OCI-LY1 (cell line): ENCODE results near the gene AGPAT3.

Experiments used
- H2AFZ ChIP-seq: fragments of 200-600 bp; sonication (generic), shearing (Covaris generic); 2 replicates; pipeline ENCODE4 v1.6.0; 2014; ENCODE audit warnings: antibody characterized with exemption, mild to moderate bottlenecking, low read length
- H3F3A ChIP-seq: fragments of 200-600 bp; sonication (generic), shearing (Covaris generic); 2 replicates; pipeline ENCODE4 v1.6.0; 2014; ENCODE audit warnings: mild to moderate bottlenecking, antibody characterized with exemption, low read length, moderate library complexity; ENCODE audit not compliant: insufficient read depth
- H3K27ac ChIP-seq: fragments of 200-600 bp; sonication (generic); 2 replicates; pipeline ENCODE4 v1.5.1; 2014; ENCODE audit warnings: low read length, mixed run types, mild to moderate bottlenecking, low read depth; ENCODE audit not compliant: poor library complexity, severe bottlenecking
- H3K27me3 ChIP-seq: fragments of 200-600 bp; sonication (generic); 2 replicates; pipeline ENCODE4 v1.6.0; 2014; ENCODE audit warnings: antibody characterized with exemption, mild to moderate bottlenecking, low read length, moderate library complexity; ENCODE audit not compliant: insufficient read depth
- H3K36me3 ChIP-seq: fragments of 200-600 bp; sonication (generic); 2 replicates; pipeline ENCODE4 v1.6.1; 2014; ENCODE audit warnings: mild to moderate bottlenecking, antibody characterized with exemption, low read length, moderate library complexity, mixed read lengths; ENCODE audit not compliant: insufficient read depth
- H3K4me1 ChIP-seq: fragments of 200-600 bp; sonication (generic); 2 replicates; pipeline ENCODE4 v1.5.1; 2014; ENCODE audit warnings: mild to moderate bottlenecking, low read length, moderate library complexity; ENCODE audit not compliant: insufficient read depth, severe bottlenecking
- H3K4me2 ChIP-seq: fragments of 200-600 bp; sonication (generic), shearing (Covaris generic); 2 replicates; pipeline ENCODE4 v1.6.1; 2014; ENCODE audit warnings: low read length
- H3K4me3 ChIP-seq: fragments of 200-600 bp; sonication (generic); 2 replicates; pipeline ENCODE4 v1.5.1; 2014; ENCODE audit warnings: low read length, low read depth, mild to moderate bottlenecking, mixed read lengths; ENCODE audit not compliant: poor library complexity, severe bottlenecking
- H3K79me2 ChIP-seq: fragments of 200-600 bp; shearing (Covaris generic); 2 replicates; pipeline ENCODE4 v1.6.1; 2016; ENCODE audit warnings: mixed run types, low read length, mixed read lengths; ENCODE audit not compliant: insufficient read depth
- H3K9ac ChIP-seq: fragments of 200-600 bp; sonication (generic), shearing (Covaris generic); 2 replicates; pipeline ENCODE4 v1.6.1; 2014; ENCODE audit warnings: mild to moderate bottlenecking, low read length, mixed read lengths
- H3K9me2 ChIP-seq: fragments of 200-600 bp; sonication (generic), shearing (Covaris generic); 2 replicates; pipeline ENCODE4 v1.6.1; 2014; ENCODE audit warnings: low read depth, mild to moderate bottlenecking, low read length, mixed read lengths
- H3K9me3 ChIP-seq: fragments of 200-600 bp; shearing (Covaris generic); 2 replicates; pipeline ENCODE4 v1.6.1; 2014; ENCODE audit warnings: low read length, mixed read lengths
- H4K20me1 ChIP-seq: fragments of 200-600 bp; sonication (generic), shearing (Covaris generic); 2 replicates; pipeline ENCODE4 v1.6.0; 2016; ENCODE audit warnings: mild to moderate bottlenecking, low read length; ENCODE audit not compliant: insufficient read depth
- CTCF ChIP-seq: fragments of 200-600 bp; sonication (generic), shearing (Covaris generic); IDR thresholded peaks from 2 replicates; pipeline ENCODE4 v1.5.1; 2017; ENCODE audit warnings: mild to moderate bottlenecking, antibody characterized with exemption, low read length, moderate library complexity, mixed read lengths
- EZH2 ChIP-seq: fragments of 200-600 bp; sonication (generic), shearing (Covaris generic); IDR thresholded peaks from 2 replicates; pipeline ENCODE4 v1.8.0; 2017; ENCODE audit warnings: borderline replicate concordance, mixed run types, mild to moderate bottlenecking, antibody characterized with exemption, low read length, moderate library complexity, mixed read lengths

Gene AGPAT3

GRCh38 chr21:43954042-43954441 is 89.0 kb downstream of the AGPAT3 start:
- H3F3A ChIP-seq: no peaks in the 10 kb centered on the region
- H3K9me2 ChIP-seq: no peaks in the 10 kb centered on the region
- no peaks in the 10 kb centered on the region for H3K79me2 ChIP-seq
- H3K4me3 ChIP-seq: no peak overlapping the region
- H4K20me1 ChIP-seq: no peaks in the 10 kb centered on the region
- H3K4me1 ChIP-seq: no peaks in the 10 kb centered on the region
- no peaks in the 10 kb centered on the region; the same call in 1 of the 2 replicates for H3K27me3 ChIP-seq
- H2AFZ ChIP-seq: no peak overlapping the region
- H3K27ac ChIP-seq: no peak overlapping the region
- no peak overlapping the region for H3K4me2 ChIP-seq
- H3K9ac ChIP-seq: no peak overlapping the region
- H3K36me3 ChIP-seq: peaks cover 11% of the 10 kb centered on the region; the same call in 1 of the 2 replicates
- no peaks in the 10 kb centered on the region for H3K9me3 ChIP-seq
- TF ChIP-seq EZH2: no peak

GRCh38 chr21:43954896-43955295 is 89.9 kb downstream of the AGPAT3 start:
- Histone ChIP-seq H4K20me1 (no peaks in the 10 kb centered on the region), H3K27ac (no peak overlapping the region), H3K9ac (no peak overlapping the region), H3F3A (no peaks in the 10 kb centered on the region), H3K4me2 (no peak overlapping the region), H3K36me3 (0 out of 2 replicates have a peak, but pooled peaks cover 3% of the 10 kb centered on the region), H3K4me1 (no peaks in the 10 kb centered on the region), H3K9me3 (no peaks in the 10 kb centered on the region), H3K9me2 (no peaks in the 10 kb centered on the region), H3K4me3 (no peak overlapping the region), H3K27me3 (no peaks in the 10 kb centered on the region), H3K79me2 (no peaks in the 10 kb centered on the region), H2AFZ (no peak overlapping the region)
- no peak for TF ChIP-seq CTCF
- no peak for TF ChIP-seq EZH2

- Histone ChIP-seq H3K27ac (no peak overlapping the region), H3K4me1 (no peaks in the 10 kb centered on the region), H3K4me3 (no peak overlapping the region), H3K9ac (no peak overlapping the region), H3K9me3 (no peaks in the 10 kb centered on the region), H3K79me2 (no peaks in the 10 kb centered on the region), H4K20me1 (no peaks in the 10 kb centered on the region), H3F3A (no peaks in the 10 kb centered on the region), H3K9me2 (no peaks in the 10 kb centered on the region), H3K27me3 (no peaks in the 10 kb centered on the region), H2AFZ (no peak overlapping the region), H3K4me2 (no peak overlapping the region), H3K36me3 (peaks cover 11% of the 10 kb centered on the region)
- TF ChIP-seq EZH2: no peak
- no peak for TF ChIP-seq CTCF
Observed at GRCh38 chr21:43956019-43956669, 91.1 kb downstream of the AGPAT3 start.

GRCh38 chr21:43956670-43957035 is 91.6 kb downstream of the AGPAT3 start:
- Histone ChIP-seq H3K36me3 (peaks cover 16% of the 10 kb centered on the region), H3K9me3 (no peaks in the 10 kb centered on the region), H3K4me3 (no peak overlapping the region), H3K27ac (no peak overlapping the region), H3K79me2 (no peaks in the 10 kb centered on the region), H4K20me1 (no peaks in the 10 kb centered on the region), H3K4me1 (no peaks in the 10 kb centered on the region), H2AFZ (no peak overlapping the region), H3K27me3 (no peaks in the 10 kb centered on the region), H3K4me2 (no peak overlapping the region), H3F3A (no peaks in the 10 kb centered on the region), H3K9me2 (no peaks in the 10 kb centered on the region), H3K9ac (no peak overlapping the region)
- TF ChIP-seq CTCF: no peak
- TF ChIP-seq EZH2: no peak
